HepG2 (cell line): ENCODE measurements around the gene NOL4L.

Experiments used
- CEBPB ChIP-seq: IDR thresholded peaks from 2 replicates; pipeline ENCODE4 v1.6.1; 2011; ENCODE audit warnings: low read depth, low read length, improper control_type of control experiment, borderline replicate concordance
- GMEB1 ChIP-seq: sonication (generic); formaldehyde crosslinking; IDR thresholded peaks from 2 replicates; pipeline ENCODE4 v1.5.1; 2020; ENCODE audit warnings: missing genetic modification reagents, mild to moderate bottlenecking, borderline replicate concordance
- HMGA1 ChIP-seq: sonication (generic); formaldehyde crosslinking; conservative IDR thresholded peaks from 2 replicates; pipeline ENCODE4 v1.4.0; 2020; ENCODE audit warnings: missing genetic modification reagents
- JUNB ChIP-seq: sonication (generic); formaldehyde crosslinking; IDR thresholded peaks from 2 replicates; pipeline ENCODE4 v1.8.0; 2022; ENCODE audit warnings: missing genetic modification reagents, mild to moderate bottlenecking, borderline replicate concordance
- KAT2B ChIP-seq: fragments of 150-350 bp; IDR thresholded peaks from 2 replicates; pipeline ENCODE4 v1.6.1; 2014; ENCODE audit warnings: low read depth, low read length, borderline replicate concordance
- KAT8 ChIP-seq: IDR thresholded peaks from 2 replicates; pipeline ENCODE4 v1.6.1; 2016; ENCODE audit warnings: missing genetic modification reagents, missing compliant biosample characterization
- NR3C1 ChIP-seq: sonication (generic); formaldehyde crosslinking; IDR thresholded peaks from 2 replicates; pipeline ENCODE4 v1.4.0; 2020; ENCODE audit warnings: missing genetic modification reagents
- PHF21A ChIP-seq: sonication (generic); formaldehyde crosslinking; IDR thresholded peaks from 2 replicates; pipeline ENCODE4 v1.5.0; 2020; ENCODE audit warnings: mild to moderate bottlenecking, missing genetic modification reagents
- SMAD3 ChIP-seq: sonication (generic); formaldehyde crosslinking; IDR thresholded peaks from 2 replicates; pipeline ENCODE4 v1.4.0; 2020; ENCODE audit warnings: missing genetic modification reagents
- ZNF331 ChIP-seq: sonication (generic); formaldehyde crosslinking; IDR thresholded peaks from 2 replicates; pipeline ENCODE4 v1.4.0; 2020; ENCODE audit warnings: missing genetic modification reagents
- TF ChIP-seq, protein P1 (sequence below): sonication (generic); formaldehyde crosslinking; IDR thresholded peaks from 2 replicates; pipeline ENCODE4 v1.4.0; 2020; ENCODE audit warnings: missing genetic modification reagents
- TF ChIP-seq, protein P2 (sequence below): sonication (generic); formaldehyde crosslinking; IDR thresholded peaks from 2 replicates; pipeline ENCODE4 v1.5.0; 2020; ENCODE audit warnings: mild to moderate bottlenecking, missing genetic modification reagents, moderate library complexity

- no peak for TF ChIP-seq KAT2B
- TF ChIP-seq CEBPB = no peak
- TF ChIP-seq PHF21A = no peak; the same call in 1 of the 2 replicates
- TF ChIP-seq, protein P1, sequence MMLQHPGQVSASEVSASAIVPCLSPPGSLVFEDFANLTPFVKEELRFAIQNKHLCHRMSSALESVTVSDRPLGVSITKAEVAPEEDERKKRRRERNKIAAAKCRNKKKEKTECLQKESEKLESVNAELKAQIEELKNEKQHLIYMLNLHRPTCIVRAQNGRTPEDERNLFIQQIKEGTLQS = no peak
- TF ChIP-seq, protein P2, sequence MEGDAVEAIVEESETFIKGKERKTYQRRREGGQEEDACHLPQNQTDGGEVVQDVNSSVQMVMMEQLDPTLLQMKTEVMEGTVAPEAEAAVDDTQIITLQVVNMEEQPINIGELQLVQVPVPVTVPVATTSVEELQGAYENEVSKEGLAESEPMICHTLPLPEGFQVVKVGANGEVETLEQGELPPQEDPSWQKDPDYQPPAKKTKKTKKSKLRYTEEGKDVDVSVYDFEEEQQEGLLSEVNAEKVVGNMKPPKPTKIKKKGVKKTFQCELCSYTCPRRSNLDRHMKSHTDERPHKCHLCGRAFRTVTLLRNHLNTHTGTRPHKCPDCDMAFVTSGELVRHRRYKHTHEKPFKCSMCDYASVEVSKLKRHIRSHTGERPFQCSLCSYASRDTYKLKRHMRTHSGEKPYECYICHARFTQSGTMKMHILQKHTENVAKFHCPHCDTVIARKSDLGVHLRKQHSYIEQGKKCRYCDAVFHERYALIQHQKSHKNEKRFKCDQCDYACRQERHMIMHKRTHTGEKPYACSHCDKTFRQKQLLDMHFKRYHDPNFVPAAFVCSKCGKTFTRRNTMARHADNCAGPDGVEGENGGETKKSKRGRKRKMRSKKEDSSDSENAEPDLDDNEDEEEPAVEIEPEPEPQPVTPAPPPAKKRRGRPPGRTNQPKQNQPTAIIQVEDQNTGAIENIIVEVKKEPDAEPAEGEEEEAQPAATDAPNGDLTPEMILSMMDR (CRISPR knock-in tag) = 0 out of 2 replicates have a peak, but pooled peaks have one; percentile 6
- TF ChIP-seq SMAD3 (CRISPR knock-in tag) = no peak
- no peak for TF ChIP-seq HMGA1 (CRISPR knock-in tag)
- TF ChIP-seq JUNB (CRISPR knock-in tag) = no peak
- TF ChIP-seq ZNF331 (CRISPR knock-in tag) = no peak
- TF ChIP-seq KAT8 (CRISPR knock-in tag) = no peak
- no peak for TF ChIP-seq NR3C1 (CRISPR knock-in tag)
- no peak for TF ChIP-seq GMEB1 (CRISPR knock-in tag)
Measured at GRCh38 chr20:32537657-32538525, 47.2 kb downstream of the NOL4L start.
